ENCODE results near the gene CD82.

Gene CD82

DNA sequence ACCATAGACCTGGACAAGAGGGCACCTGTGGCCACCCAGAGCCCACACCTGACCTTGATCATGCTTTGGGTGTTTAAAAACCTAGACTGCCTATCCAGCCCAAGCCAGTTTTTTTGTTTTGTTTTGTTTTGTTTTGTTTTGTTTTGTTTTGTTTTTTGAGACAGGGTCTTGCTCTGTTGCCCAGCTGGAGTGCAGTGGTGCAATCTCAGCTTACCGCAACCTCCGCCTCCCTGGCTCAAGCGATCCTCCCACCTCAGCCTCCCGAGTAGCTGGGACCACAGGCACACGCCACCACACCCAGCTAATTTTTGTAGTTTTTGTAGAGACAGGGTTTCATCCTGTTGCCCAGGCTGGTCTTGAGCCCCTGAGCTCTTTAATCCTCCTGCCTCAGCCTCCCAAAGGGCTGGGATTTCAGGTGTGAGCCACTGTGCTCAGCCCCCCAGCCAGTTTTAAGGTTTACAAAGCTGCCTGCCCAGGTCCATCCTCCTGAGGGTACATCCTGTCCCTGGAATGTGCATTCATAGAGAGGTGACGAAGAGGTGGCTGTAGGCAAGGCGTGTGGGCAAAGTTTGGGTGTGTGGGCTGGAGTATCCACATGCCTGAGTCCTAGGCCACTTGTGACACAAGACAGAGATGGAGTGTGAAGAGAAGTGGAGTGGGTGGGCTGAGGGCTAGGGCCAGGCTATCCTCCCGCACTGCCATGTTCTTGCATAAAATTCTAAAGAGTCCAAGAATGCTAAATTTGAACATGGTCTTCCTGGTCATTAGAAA is 3.3 kb upstream of the CD82 start:
- no peak for DNase-seq

DNA sequence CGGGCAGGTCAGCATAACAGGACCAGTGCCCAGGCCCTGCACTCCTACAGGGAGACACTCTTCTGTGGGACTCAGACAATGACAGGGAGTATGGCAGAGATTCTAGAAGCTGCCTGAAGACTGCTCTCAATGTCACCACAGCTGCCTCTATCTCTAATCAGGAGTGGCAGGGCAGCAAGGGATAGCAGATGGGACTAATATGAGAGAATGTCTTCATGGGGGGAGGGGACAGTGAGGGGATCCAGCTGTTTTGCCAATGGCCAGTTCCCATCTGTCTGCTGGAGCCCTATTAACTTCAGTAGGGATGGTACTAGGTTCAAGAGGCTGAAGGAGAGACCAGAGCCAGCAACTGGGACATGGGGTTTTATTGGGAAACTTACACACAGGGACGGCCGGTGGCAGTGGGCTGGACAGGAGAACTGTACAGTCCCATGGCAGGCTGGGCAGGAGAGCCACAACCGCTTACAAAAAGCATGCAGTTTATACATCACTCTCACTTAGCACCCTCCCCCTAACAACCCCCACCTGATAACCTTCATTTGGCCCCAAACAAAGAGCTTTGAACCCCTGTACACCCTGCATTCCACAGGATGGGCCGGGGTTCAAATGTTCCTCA is 2.5 kb upstream of the CD82 start:
- DNase-seq: no peak

- no peak for DNase-seq
These were observed 1.8 kb upstream of the CD82 start for GRCh38 chr11:44563711-44564110.

DNA sequence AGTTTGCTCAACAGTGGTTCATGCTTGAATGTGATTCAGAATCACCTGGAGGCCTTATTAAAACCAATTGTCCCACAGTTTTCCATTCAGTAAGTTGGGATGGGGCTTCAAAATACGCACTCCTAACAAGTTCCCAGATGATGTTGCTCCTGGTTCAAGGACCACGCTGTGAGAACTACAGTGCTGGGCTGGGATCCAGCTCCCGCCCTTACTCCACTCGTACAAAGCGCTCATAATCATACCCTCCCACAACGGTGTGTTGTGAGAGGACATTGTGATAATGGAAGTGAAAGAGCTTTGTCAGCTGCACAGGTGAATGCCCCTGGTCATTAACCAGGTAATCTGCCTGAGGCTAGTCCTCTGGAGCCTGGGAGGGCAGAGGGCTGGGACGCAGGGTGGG is 1.3 kb upstream of the CD82 start:
- no peak for DNase-seq

DNA sequence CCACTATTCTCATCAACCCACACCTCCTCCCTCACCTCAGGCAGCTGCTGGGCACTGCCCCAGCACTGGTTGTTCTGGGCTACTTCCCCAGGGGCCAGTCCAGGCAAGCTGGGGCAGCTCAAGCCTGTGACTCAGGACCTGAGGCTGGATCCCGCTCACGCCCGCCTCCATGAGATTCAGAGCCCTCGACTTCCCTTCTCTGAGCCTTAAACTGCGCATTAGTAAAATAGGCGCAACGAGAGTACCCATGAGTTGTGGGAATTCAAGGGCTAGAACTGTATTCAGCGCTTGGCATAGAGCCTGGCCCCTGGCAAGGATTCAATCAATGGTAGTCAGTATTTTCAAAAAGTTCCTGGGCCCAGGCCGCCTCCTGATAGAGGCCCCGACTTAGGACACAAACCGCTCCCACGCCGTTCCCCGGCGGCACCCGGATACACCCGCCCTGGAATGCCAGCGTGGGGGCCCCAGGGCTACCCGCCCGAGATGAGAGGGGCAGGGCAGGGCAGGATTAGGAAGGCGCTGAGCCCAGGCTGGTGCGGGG is 723 bp upstream of the CD82 start:
- no peak for DNase-seq

GRCh38 chr11:44565953-44566949 is 788 bp downstream of the CD82 start:
- no peak for DNase-seq

DNA sequence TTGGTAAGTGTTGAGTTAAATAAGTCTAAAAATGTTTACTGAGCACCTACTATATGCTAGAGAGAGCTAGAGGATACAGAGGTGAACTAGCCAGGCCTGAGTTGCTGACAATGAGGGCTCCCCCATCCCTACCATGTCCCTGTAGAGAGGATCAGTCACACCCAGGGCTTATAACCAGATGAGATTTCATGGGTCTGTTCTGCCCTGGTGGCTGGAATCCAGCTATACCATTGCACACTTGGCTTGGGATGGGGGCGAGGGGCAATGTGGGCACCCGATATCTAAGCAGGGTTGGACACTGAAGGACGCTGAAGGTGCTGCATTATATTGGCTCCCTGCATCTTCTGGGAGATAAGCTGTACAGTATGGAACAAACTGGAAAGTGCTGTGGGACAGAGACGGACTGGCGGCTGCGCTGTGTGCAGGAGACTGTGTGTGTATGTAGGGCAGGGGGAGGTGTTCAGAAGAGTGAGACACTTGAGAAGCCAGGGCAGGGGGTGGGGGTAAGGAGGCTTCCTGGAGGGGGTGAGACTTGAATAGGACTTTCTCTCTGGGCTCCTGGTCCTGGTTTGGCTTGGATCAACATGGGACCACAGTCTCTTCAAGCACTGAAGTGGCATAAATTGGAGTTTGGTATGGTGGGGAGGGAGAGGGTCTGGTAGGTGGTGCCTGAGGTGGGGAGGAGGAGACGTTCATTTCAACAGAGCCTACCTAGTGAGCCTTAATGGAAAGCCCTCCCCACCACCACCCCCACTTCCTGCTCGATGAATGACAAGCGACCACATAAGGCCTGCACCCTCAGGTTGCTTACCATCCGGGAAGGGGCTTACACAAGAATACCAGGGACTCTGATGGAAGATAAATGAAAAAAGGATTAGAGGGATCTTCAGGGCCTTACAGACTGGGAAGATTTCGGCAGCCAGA is 1.8 kb downstream of the CD82 start:
- DNase-seq: no peak

- no peak for DNase-seq
These were observed 2.4 kb downstream of the CD82 start for GRCh38 chr11:44567876-44568256.

DNA sequence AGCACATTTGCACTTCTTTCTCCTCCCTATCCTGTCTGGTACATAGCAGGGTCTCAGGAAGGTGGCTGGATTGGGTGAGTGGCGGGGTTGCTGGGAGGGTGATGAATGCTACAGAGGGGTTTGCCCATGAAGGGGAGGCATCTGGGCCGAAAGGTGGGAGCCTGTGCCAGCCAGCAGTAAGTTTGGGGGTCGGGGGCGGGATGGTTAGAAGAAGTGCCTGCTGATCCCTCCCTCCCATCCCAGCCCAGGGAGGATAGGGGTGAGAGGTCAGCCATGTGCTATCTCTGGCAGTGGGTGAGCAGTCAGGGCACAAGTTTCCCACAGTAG is 2.8 kb downstream of the CD82 start:
- no peak for DNase-seq

GRCh38 chr11:44568658-44569473 is 3.4 kb downstream of the CD82 start:
- peak; percentile 62 for DNase-seq

- no peak for DNase-seq
These were observed 5.1 kb downstream of the CD82 start for GRCh38 chr11:44570411-44571155.

- DNase-seq: no peak
These were observed 6.4 kb downstream of the CD82 start for GRCh38 chr11:44571871-44572270.

- no peak for DNase-seq
These were observed 7.0 kb downstream of the CD82 start for GRCh38 chr11:44572436-44572835.

GRCh38 chr11:44572884-44573283 is 7.4 kb downstream of the CD82 start:
- DNase-seq: no peak

GRCh38 chr11:44573333-44573732 is 7.9 kb downstream of the CD82 start:
- DNase-seq: no peak

GRCh38 chr11:44574610-44575287 is 9.3 kb downstream of the CD82 start:
- DNase-seq: no peak

GRCh38 chr11:44575288-44575672 is 9.8 kb downstream of the CD82 start:
- no peak for DNase-seq

DNA sequence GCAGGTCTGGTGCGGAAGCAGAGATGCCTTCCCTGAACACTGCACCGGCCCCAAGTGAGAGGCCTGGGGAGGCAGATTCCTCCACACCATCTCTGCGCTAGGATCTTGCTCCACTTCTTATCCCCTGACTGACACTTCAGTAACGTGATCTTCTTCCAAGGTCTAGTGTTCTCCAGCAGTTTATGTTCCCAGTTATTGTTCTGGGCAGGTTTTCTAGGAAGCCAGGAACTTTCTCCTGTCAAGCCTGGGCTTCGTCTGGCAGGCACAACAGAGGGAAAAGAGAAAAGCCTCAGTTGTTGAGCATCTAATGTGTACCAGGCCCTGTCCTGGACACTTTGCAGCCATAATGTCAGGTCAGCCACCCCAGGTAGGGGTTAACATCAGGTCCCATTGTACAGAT is 10.5 kb downstream of the CD82 start:
- DNase-seq: no peak

DNA sequence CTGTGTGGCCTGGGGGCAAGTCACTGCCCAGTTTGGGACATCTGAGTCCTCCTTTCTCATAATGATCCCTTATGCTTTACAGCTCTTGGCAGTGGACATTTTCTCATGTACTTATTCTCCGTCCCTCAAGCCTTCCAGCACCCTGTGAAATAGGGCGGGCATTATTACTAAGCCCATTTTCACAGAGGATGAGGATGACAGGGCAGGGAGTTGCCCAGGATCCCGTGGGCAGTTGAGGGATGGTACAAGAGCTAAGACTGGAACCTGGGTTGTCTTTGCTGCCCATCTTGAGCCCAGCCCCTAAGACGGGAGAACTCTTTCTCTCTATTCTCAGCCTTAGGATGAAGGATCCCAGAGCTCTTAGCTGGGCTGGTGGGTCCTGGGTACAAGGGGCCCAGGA is 11.2 kb downstream of the CD82 start:
- no peak for DNase-seq

GRCh38 chr11:44577231-44577830 is 11.9 kb downstream of the CD82 start:
- DNase-seq: no peak
